ENCODE data around the gene C1QL4. TPM values are rescaled to one million over a fixed set of nuclear protein-coding genes. Genes with fewer than 3 reads are reported as not detected.

Gene C1QL4
- total and polyA plus RNA-seq, 2 of the 8 experiments (the other 6 are each of a cell fraction or from before 2014, with no cell fraction given), result 0.28 to 0.63 TPM

GRCh38 chr12:49342066-49342913 is 5.3 kb upstream of the C1QL4 start (continued):
- TF ChIP-seq BACH1 (IDR thresholded peaks at IDR 0.05; ENCODE audit: low read length) (0 out of 2 replicates have a peak, but pooled peaks have one; percentile 5), E2F6 (IDR thresholded peaks at IDR 0.05) (no peak), CHD7 (IDR thresholded peaks at IDR 0.05; ENCODE audit: insufficient replicate concordance, low read length) (no peak), SIRT6 (IDR thresholded peaks at IDR 0.05; ENCODE audit: low read length) (no peak), MAFK (IDR thresholded peaks at IDR 0.05; ENCODE audit: low read depth, low read length) (no peak), MAX (IDR thresholded peaks at IDR 0.05) (no peak; the same call in 1 of the 2 replicates)

All from H1 (cell line).